HG03460 (cell line): ENCODE results near the gene INPP4A.

ENCODE experiments used
- ATAC-seq: cut with Tn5 transposase; IDR thresholded peaks from one replicate; pipeline ENCODE4 v1.9.1; 2021; ENCODE audit not compliant: unreplicated experiment

The INPP4A gene

GRCh38 chr2:98537390-98538126, 92.9 kb downstream of the INPP4A start:
- no peak for ATAC-seq

- no peak for ATAC-seq
These were observed 93.8 kb downstream of the INPP4A start for GRCh38 chr2:98538280-98539041.

GRCh38 chr2:98539056-98539735, 94.5 kb downstream of the INPP4A start:
- ATAC-seq: no peak

- ATAC-seq: no peak
These were observed 95.9 kb downstream of the INPP4A start for GRCh38 chr2:98540536-98540935.

GRCh38 chr2:98541489-98541888, 96.8 kb downstream of the INPP4A start:
- ATAC-seq: no peak

GRCh38 chr2:98541906-98542305, 97.2 kb downstream of the INPP4A start:
- no peak for ATAC-seq

GRCh38 chr2:98543214-98543613, 98.6 kb downstream of the INPP4A start:
- ATAC-seq: no peak

GRCh38 chr2:98543842-98544241, 99.2 kb downstream of the INPP4A start:
- ATAC-seq: no peak

- no peak for ATAC-seq
These were observed 100.9 kb downstream of the INPP4A start for GRCh38 chr2:98545591-98545990.

GRCh38 chr2:98546186-98546585, 101.5 kb downstream of the INPP4A start:
- no peak for ATAC-seq

GRCh38 chr2:98547092-98547790, 102.6 kb downstream of the INPP4A start:
- no peak for ATAC-seq

GRCh38 chr2:98548920-98549818, 104.5 kb downstream of the INPP4A start:
- peak; percentile 57 for ATAC-seq

- ATAC-seq: no peak
These were observed 105.5 kb downstream of the INPP4A start for GRCh38 chr2:98550165-98550564.

GRCh38 chr2:98551316-98551715, 106.7 kb downstream of the INPP4A start:
- ATAC-seq: no peak

GRCh38 chr2:98552499-98553179, 108.0 kb downstream of the INPP4A start:
- no peak for ATAC-seq

- ATAC-seq: no peak
These were observed 109.6 kb downstream of the INPP4A start for GRCh38 chr2:98554116-98554861.

- no peak for ATAC-seq
These were observed 111.0 kb downstream of the INPP4A start for GRCh38 chr2:98555696-98556095.

GRCh38 chr2:98556344-98557033, 111.8 kb downstream of the INPP4A start:
- peak; percentile 69 for ATAC-seq
